ACC112 (cell line): ENCODE data around the gene ASCC1.
"Not testable (repeated sequence)": the region's sequence is repeated elsewhere in the genome, so short reads cannot be mapped to it uniquely, and the experiment has no call there.

ENCODE experiments used
- H2AFZ ChIP-seq: fragments of 200-600 bp; sonication (generic); one replicate; pipeline ENCODE4 v1.6.0; 2017; ENCODE audit warnings: antibody characterized with exemption, low read length; ENCODE audit not compliant: unreplicated experiment
- H3K27ac ChIP-seq: fragments of 200-600 bp; sonication (generic); 2 replicates; pipeline ENCODE4 v1.5.1; 2014; ENCODE audit warnings: low read depth, mild to moderate bottlenecking, antibody characterized with exemption, low read length, moderate library complexity
- H3K27me3 ChIP-seq: fragments of 200-600 bp; sonication (generic); 2 replicates; pipeline ENCODE4 v1.6.1; 2014; ENCODE audit warnings: mild to moderate bottlenecking, antibody characterized with exemption, low read length, moderate library complexity, mixed read lengths; ENCODE audit not compliant: insufficient read depth
- H3K36me3 ChIP-seq: fragments of 200-600 bp; sonication (generic); 2 replicates; pipeline ENCODE4 v1.6.1; 2016; ENCODE audit warnings: mild to moderate bottlenecking, antibody characterized with exemption, low read length, moderate library complexity, mixed read lengths; ENCODE audit not compliant: insufficient read depth
- H3K4me1 ChIP-seq: fragments of 200-600 bp; sonication (generic); one replicate; pipeline ENCODE4 v1.6.1; 2016; ENCODE audit warnings: low read length, mixed read lengths; ENCODE audit not compliant: insufficient read depth, unreplicated experiment, control insufficient read depth
- H3K4me3 ChIP-seq: fragments of 200-600 bp; sonication (generic); 2 replicates; pipeline ENCODE4 v1.5.1; 2014; ENCODE audit warnings: mild to moderate bottlenecking, low read depth, low read length
- H3K79me2 ChIP-seq: fragments of 200-600 bp; sonication (generic); one replicate; pipeline ENCODE4 v1.6.0; 2016; ENCODE audit warnings: low read length; ENCODE audit not compliant: control insufficient read depth, unreplicated experiment, insufficient read depth

Gene ASCC1

GRCh38 chr10:72108830-72109635 lies 107.0 kb downstream of the ASCC1 start:
- Histone ChIP-seq H3K27me3 (no peaks in the 10 kb centered on the region), H3K79me2 (no peaks in the 10 kb centered on the region), H3K27ac (no peak overlapping the region)

GRCh38 chr10:72108004-72108370 lies 108.1 kb downstream of the ASCC1 start:
- H2AFZ ChIP-seq, H3K4me3 ChIP-seq, H3K27ac ChIP-seq, H3K27me3 ChIP-seq, H3K79me2 ChIP-seq, H3K36me3 ChIP-seq: not testable (repeated sequence)
- H3K4me1 ChIP-seq, result peaks cover 13% of the 10 kb centered on the region

More at GRCh38 chr10:72108830-72109635, 107.0 kb downstream of the ASCC1 start:
- no peak overlapping the region for H2AFZ ChIP-seq
- H3K36me3 ChIP-seq, result no peaks in the 10 kb centered on the region
- H3K4me3 ChIP-seq, result no peak overlapping the region
- H3K4me1 ChIP-seq, result peaks cover 13% of the 10 kb centered on the region

GRCh38 chr10:72107325-72108003 lies 108.6 kb downstream of the ASCC1 start:
- Histone ChIP-seq H3K4me3 (no peak overlapping the region), H3K27ac (no peak overlapping the region), H3K27me3 (no peaks in the 10 kb centered on the region), H2AFZ (no peak overlapping the region), H3K36me3 (no peaks in the 10 kb centered on the region), H3K79me2 (no peaks in the 10 kb centered on the region), H3K4me1 (peaks cover 13% of the 10 kb centered on the region)

GRCh38 chr10:72106896-72107295 lies 109.2 kb downstream of the ASCC1 start:
- H3K36me3 ChIP-seq, result peaks cover 4% of the 10 kb centered on the region; the same call in 1 of the 2 replicates
- no peaks in the 10 kb centered on the region for H3K27me3 ChIP-seq
- no peak overlapping the region for H2AFZ ChIP-seq
- no peak overlapping the region for H3K27ac ChIP-seq
- no peak overlapping the region for H3K4me3 ChIP-seq
- peaks cover 13% of the 10 kb centered on the region for H3K4me1 ChIP-seq
- H3K79me2 ChIP-seq, result no peaks in the 10 kb centered on the region

GRCh38 chr10:72106154-72106849 lies 109.8 kb downstream of the ASCC1 start:
- H3K4me3 ChIP-seq, result no peak overlapping the region
- H2AFZ ChIP-seq, result no peak overlapping the region
- H3K27ac ChIP-seq, result no peak overlapping the region
- no peaks in the 10 kb centered on the region for H3K79me2 ChIP-seq
- H3K36me3 ChIP-seq, result peaks cover 4% of the 10 kb centered on the region; the same call in 1 of the 2 replicates
- no peaks in the 10 kb centered on the region for H3K27me3 ChIP-seq
- peaks cover 13% of the 10 kb centered on the region for H3K4me1 ChIP-seq

- H2AFZ ChIP-seq, result no peak overlapping the region
- no peak overlapping the region for H3K4me3 ChIP-seq
- no peak overlapping the region for H3K27ac ChIP-seq
- H3K36me3 ChIP-seq, result peaks cover 4% of the 10 kb centered on the region; the same call in 1 of the 2 replicates
- H3K79me2 ChIP-seq, result no peaks in the 10 kb centered on the region
- peaks cover 13% of the 10 kb centered on the region for H3K4me1 ChIP-seq
- no peaks in the 10 kb centered on the region for H3K27me3 ChIP-seq
These were observed 110.4 kb downstream of the ASCC1 start for GRCh38 chr10:72105710-72106109.

GRCh38 chr10:72105098-72105475 lies 111.0 kb downstream of the ASCC1 start:
- no peaks in the 10 kb centered on the region for H3K79me2 ChIP-seq
- no peak overlapping the region for H3K4me3 ChIP-seq
- H2AFZ ChIP-seq, result no peak overlapping the region
- no peaks in the 10 kb centered on the region for H3K27me3 ChIP-seq
- peaks cover 4% of the 10 kb centered on the region; the same call in 1 of the 2 replicates for H3K36me3 ChIP-seq
- peaks cover 13% of the 10 kb centered on the region for H3K4me1 ChIP-seq
- H3K27ac ChIP-seq, result no peak overlapping the region

GRCh38 chr10:72104472-72105097 lies 111.5 kb downstream of the ASCC1 start:
- no peak overlapping the region for H2AFZ ChIP-seq
- peaks cover 4% of the 10 kb centered on the region; the same call in 1 of the 2 replicates for H3K36me3 ChIP-seq
- H3K4me1 ChIP-seq, result peaks cover 13% of the 10 kb centered on the region
- H3K4me3 ChIP-seq, result no peak overlapping the region
- H3K27me3 ChIP-seq, result no peaks in the 10 kb centered on the region
- H3K27ac ChIP-seq, result peak overlapping the region; percentile 33; the same call in 1 of the 2 replicates
- H3K79me2 ChIP-seq, result no peaks in the 10 kb centered on the region

GRCh38 chr10:72099600-72099921 lies 116.5 kb downstream of the ASCC1 start:
- no peak overlapping the region for H2AFZ ChIP-seq
- H3K27ac ChIP-seq, result no peak overlapping the region
- H3K4me1 ChIP-seq, result peaks cover 37% of the 10 kb centered on the region
- H3K27me3 ChIP-seq, result no peaks in the 10 kb centered on the region
- peaks cover 4% of the 10 kb centered on the region; the same call in 1 of the 2 replicates for H3K36me3 ChIP-seq
- no peaks in the 10 kb centered on the region for H3K79me2 ChIP-seq
- no peak overlapping the region for H3K4me3 ChIP-seq

- Histone ChIP-seq H3K4me1 (peaks cover 35% of the 10 kb centered on the region), H3K79me2 (no peaks in the 10 kb centered on the region), H3K36me3 (peaks cover 4% of the 10 kb centered on the region; the same call in 1 of the 2 replicates), H3K4me3 (no peak overlapping the region), H3K27ac (peak overlapping the region; percentile 78; the same call in 1 of the 2 replicates), H3K27me3 (no peaks in the 10 kb centered on the region), H2AFZ (no peak overlapping the region)
These were observed 117.1 kb downstream of the ASCC1 start for GRCh38 chr10:72098836-72099599.
